T-helper 1 cell (primary cell): ENCODE data around the gene KLF11.
"Not testable (repeated sequence)": the region's sequence is repeated elsewhere in the genome, so short reads cannot be mapped to it uniquely, and the experiment has no call there.

Experiments used
- DNase-seq, 5 donors: peaks; one replicate each; pipeline ENCODE4 v3.0.0-alpha.2; 2012 to 2020

The KLF11 gene

GRCh38 chr2:10086950-10087349 lies 43.6 kb downstream of the KLF11 start:
- DNase-seq, result no peak

- no peak for DNase-seq
Measured at GRCh38 chr2:10087360-10087759, 44.0 kb downstream of the KLF11 start.

- no peak for DNase-seq
Measured at GRCh38 chr2:10089565-10090190, 46.3 kb downstream of the KLF11 start.

- peak in 1 of 5 donors; percentile 21 for DNase-seq
Measured at GRCh38 chr2:10091182-10091888, 48.0 kb downstream of the KLF11 start.

- not testable (repeated sequence) for DNase-seq
Measured at GRCh38 chr2:10091889-10092244, 48.5 kb downstream of the KLF11 start.

- DNase-seq, result no peak
Measured at GRCh38 chr2:10094271-10094814, 51.0 kb downstream of the KLF11 start.

- no peak for DNase-seq
Measured at GRCh38 chr2:10095175-10095574, 51.8 kb downstream of the KLF11 start.

- no peak for DNase-seq
Measured at GRCh38 chr2:10096641-10097040, 53.3 kb downstream of the KLF11 start.

GRCh38 chr2:10097352-10098148 lies 54.2 kb downstream of the KLF11 start:
- DNase-seq, result peak in 2 of 5 donors; percentile 9 to 19

- DNase-seq, result no peak
Measured at GRCh38 chr2:10101491-10101890, 58.1 kb downstream of the KLF11 start.

- no peak for DNase-seq
Measured at GRCh38 chr2:10103179-10103578, 59.8 kb downstream of the KLF11 start.
